Measurements from ENCODE around the gene SRP9.

SRP9 gene, protein sequence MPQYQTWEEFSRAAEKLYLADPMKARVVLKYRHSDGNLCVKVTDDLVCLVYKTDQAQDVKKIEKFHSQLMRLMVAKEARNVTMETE

DNA sequence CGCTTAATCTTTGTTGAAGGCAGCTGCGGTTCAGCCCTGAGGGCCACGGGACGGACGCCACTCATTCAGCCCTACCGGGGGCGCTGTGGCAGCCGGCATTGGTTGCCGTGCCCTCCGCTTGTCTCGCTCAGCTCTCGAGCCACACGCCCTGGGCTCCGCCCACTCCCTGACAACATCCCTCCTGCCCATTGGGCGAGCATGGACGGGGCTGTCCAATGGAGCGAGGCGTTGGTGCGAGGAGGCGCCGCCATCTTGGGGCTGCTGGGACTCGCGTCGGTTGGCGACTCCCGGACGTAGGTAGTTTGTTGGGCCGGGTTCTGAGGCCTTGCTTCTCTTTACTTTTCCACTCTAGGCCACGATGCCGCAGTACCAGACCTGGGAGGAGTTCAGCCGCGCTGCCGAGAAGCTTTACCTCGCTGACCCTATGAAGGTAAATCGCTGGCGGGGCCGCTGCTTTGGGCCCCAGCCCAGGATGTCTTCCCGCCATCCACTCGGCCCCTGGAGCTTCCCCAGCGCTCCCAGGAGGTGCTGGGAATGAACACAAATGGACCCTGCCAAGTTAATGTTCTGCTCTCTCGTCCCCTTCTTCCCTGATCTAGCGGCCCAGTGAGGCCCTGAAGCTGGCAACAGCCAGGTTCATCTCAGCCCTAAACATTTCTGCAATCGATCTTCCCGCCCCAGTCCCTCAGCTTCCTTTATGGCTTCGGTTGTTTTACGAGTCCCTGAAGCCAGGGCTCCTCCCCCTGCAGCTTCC is at the start of gene SRP9:
Gene SRP9, plus strand, starts transcription at position 244 of the 754 bp plus-strand sequence. Its CDS starts 115 bp downstream, at position 359.
- DNase-seq (ENCODE audit: low read depth in 2 of 2): peak; percentile 98

DNA sequence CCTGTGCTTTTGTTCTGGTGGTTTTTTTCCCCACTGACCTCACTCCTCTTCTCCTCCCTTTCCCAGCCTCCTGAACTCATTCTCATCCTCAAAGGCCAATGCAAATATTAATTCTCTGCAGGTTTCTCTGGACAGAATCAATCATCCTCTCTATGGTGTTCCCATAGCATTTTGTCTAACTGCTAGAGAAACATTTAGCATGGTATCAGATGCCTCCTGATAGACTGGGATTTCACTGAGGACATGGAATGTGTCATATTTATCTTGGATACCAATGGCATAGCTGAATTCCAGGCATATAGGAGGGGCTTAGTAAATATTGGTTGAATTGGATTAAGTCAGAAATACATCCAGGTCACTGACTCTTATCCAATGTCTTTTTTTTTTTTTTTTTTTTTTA is 46.1 kb upstream of the SRP9 start:
- no peak for DNase-seq (ENCODE audit: low read depth in 2 of 2)

DNA sequence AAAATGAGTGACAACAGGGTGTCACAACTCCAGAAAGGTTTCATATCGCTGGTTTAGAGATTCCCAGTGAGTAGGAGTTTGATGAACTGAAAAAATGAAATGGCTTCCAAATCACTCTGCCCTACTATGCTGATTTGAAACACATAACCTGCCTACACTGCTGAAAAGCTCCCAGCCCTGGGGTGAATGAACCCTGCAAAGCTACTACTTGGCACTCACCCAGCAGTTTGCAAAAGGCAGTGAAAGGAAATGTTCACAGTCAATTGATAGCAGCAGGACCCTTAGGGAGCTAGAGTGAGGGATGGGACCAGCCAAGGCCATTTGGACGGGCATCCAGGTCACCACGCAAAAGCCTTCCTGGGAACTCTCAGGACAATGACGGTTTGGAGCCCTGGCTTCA is 44.4 kb upstream of the SRP9 start:
- no peak for DNase-seq (ENCODE audit: low read depth in 2 of 2)

DNA sequence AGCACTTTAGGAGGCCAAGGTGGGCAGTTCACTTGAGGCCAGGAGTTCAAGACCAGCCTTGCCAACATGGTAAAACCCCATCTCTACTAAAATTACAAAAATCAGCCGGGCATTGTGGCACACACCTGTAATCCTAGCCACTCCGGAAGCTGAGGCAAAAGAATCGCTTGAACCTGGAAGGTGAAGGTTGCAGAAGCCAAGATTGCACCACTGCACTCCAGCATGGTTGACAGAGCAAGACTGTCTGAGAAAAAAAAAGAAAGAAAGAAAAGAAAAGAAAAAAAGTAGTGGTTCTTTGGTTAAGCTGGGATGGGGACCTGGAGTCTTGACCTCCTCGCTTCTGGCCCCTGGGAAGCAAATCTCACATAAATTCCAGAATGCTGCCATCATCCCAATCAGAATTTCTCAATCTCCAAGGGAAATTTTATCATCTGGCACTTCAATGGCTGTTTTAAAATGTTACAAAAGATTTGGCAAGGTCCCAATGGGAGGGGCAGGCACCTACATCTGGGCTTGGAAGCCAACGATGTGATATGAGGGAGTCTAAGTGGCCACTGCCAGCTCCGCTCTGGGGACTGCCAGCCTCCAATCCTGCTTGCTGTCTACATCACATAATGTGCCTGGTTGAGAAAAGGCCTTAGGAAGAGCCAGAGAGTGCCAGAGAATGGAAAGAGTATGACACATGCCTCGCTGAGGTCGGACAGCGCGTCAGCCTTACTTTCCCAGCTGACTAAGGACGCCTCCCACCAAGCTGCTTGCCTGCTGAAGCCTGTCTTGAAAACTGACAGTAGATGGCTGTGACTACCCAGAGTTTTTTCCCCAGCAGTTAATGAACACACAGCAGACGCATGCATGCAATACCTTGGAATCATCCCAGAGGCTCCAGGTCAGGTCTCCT is 42.1 kb upstream of the SRP9 start:
- no peak for DNase-seq (ENCODE audit: low read depth in 2 of 2)

DNA sequence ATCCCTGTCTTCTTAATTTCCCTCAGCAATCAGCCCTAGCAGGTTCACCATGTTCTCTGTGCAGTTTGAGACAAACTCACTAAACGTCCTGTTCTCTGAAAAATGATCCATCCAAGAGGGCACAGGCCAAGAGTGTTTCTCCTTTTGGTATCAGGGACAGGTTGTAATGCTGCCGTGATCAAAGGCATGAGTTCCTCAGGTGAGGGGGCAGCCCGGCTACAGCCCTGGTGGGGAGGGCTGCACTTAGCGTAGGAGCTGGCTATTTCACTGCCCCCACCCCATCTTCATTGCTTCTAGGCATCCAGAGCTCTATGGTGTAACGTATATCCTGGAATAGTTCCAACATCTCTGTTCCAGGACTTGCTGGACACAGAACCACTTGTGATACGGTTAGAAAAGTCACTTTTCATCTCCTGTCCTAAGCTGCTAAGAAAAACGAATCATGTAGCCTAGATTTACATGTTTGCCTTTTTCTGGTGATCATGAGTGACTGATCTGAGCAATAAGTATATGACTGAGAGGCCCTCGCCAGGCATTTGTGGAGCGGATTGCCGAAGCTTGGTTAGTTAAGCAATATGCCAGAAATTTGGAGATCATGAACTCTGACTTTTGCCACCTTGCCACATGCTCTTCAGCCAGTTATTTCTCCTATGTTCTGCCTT is 41.1 kb upstream of the SRP9 start:
- DNase-seq (ENCODE audit: low read depth in 2 of 2): no peak

DNA sequence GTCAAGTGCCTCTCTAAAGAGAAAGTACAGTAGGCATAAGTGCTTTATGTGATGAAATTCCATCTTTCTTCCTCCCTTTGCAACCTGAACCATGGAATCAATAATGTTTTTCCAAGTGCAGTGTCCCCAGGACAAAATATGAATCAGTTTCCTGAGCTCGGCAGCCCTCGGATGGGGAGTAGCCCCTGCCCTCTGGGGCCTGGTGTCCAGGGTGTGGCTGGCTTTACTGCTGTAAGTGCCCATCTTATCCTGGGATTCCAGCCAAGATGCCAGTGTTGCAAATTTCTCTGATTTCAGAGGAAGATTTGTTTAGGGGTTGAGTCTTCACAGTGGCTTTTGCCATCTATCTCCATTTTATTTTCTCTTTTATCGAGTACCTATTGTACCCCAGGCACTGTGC is 40.5 kb upstream of the SRP9 start:
- no peak for DNase-seq (ENCODE audit: low read depth in 2 of 2)

DNA sequence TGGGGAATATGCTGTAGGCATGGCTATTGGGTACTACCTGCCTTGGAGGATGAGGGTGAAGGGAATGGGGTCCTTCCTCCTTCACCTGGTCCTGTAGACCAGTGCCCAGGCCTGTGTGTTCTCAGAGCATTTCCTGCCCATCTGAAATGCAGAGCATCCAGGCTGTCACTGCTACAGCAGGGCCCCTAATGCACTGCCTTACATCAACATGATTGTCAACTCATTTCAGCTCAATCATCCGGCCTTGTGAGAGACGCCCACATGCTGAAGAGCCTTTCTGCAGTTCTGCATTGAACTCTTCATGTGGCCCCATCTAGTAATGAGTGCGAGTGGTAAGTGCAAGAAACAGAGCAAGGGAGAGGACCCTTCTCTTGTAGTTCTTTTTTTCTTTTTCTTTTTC is 39.8 kb upstream of the SRP9 start:
- no peak for DNase-seq (ENCODE audit: low read depth in 2 of 2)

DNA sequence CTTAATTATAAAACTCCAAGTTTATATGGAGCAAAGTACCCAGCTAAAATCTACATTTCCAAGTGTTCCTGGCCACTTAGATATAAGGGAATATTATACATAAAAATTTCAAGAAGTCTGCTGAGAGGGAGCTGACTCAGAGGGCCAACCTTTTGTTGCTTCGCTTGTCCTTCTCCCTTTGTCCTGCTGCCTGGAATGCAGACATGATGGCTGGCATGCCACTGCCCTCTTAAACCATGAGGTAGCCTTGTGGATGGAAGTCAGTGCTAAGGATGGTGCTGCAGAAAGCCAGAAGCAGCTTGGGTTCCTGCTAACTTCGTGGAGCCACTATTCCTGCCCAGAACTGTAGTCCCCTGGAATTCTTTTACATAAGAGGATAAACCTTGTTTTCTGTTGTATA is 38.9 kb upstream of the SRP9 start:
- DNase-seq (ENCODE audit: low read depth in 2 of 2): no peak

DNA sequence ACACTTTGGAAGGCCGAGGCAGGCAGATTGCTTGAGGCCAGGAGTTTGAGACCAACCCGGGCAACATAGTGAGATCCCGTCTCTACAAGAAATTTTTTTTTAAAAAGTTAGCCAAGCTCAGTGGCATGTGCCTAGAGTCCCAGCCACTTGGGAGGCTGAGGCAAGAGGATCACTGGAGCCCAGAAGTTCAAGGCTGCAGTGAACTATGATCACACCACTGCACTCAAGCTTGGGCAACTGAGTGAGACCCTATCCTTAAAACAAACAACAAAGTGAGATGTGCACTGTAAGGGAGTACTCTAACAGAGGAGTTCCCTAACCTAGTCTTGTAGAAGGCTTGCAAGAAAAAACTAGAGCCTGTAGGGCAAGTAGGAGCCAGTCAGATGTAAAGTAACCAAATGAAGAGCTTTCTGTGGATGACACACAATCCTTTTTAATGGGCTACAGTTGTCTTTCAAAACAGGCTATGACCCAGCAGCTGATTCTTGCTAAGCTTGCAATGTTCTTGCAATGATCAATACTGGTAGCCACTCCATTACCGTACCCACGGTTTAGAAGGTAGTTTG is 38.0 kb upstream of the SRP9 start:
- DNase-seq (ENCODE audit: low read depth in 2 of 2): no peak

DNA sequence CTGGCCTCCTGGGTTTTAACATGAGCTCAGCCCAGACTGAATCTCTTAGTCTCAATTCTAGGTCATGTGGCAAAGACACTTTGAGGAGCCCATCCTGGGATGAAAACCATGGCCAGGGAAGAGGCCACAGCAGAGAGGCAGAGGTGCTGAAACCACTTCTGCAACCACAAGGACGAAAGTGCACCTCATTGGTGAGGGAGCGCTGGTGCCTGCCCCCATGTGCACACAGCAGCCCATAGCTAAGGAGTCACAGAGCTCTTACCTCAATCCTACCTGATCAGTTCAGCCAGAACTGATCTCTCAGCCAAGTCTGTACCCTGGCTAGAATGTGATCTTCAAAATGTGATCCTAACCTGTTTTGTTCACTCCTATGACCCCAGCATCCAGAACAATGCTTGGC is 32.9 kb upstream of the SRP9 start:
- DNase-seq (ENCODE audit: low read depth in 2 of 2): no peak

DNA sequence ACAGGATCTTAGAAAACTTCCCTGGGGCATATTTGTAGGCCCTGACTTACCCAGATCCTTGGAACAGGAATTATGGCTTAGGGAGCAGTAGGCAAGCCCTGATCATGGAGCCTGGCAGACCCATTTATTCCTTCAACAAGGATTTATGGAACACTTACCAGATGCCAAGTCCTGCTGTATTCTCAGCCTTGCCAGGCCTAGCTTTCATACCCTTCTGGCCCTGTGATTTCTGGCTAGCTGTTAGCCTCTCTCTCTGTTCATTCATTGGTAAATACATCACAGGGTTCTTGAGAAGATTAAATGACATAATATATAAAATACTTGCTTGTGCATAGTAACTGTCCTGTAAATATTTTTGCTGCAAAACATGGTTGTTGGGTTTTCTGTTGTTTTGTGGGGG is 32.4 kb upstream of the SRP9 start:
- no peak for DNase-seq (ENCODE audit: low read depth in 2 of 2)

DNA sequence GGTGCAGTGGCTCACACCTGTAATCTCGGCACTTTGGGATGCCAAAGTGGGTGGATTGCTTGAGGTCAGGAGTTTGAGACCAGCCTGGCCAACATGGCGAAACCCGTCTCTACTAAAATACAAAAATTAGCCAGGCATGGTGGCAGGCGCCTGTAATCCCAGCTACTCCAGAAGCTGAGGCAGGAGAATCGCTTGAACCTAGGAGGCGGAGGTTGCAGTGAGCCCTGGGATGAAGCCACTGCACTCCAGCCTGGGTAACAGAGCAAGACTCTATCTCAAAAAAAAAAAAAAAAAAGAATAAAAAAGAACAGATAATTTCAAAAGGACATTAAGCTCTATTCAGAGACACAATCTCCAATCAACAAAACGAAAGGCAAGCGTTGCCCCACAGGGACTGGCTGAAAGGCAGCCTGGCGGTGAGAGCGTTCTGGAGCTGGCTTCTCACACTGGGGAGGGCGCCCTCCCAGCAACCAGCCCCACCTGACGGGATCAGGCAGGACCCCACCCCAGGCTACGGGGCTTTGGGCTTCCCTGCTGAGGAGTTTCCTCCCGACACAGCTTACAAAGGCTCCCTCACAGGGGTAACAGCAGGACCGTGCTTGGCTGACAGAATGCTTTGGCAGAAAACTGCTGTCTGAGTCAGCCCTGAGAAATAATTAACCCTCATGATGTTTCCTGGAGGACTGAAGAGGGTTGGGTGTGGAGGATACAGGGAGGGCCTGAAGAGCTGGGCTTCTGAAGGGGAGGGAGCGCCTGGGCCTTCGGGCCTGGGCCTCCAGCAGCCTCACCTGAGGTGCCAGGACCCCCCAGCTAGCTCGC is 31.1 kb upstream of the SRP9 start:
- DNase-seq (ENCODE audit: low read depth in 2 of 2): no peak

DNA sequence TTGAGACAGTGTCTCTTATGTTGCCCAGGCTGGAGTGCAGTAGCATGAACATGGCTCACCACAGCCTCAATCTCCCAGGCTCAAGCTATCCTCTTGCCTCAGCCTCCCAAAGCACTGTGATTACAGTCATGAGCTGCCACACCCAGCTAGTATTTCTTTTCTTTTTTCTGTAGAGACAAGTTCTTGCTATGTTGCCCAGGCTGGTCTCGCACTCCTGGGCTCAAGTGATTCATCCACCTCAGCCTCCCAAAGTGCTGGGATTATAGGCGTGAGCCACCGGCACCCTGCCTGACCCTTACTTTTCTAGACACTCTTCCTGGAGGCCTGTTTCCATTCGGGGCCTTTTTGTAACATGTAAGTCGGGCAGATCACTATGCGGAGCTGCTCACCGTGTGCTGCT is 30.1 kb upstream of the SRP9 start:
- no peak for DNase-seq (ENCODE audit: low read depth in 2 of 2)

DNA sequence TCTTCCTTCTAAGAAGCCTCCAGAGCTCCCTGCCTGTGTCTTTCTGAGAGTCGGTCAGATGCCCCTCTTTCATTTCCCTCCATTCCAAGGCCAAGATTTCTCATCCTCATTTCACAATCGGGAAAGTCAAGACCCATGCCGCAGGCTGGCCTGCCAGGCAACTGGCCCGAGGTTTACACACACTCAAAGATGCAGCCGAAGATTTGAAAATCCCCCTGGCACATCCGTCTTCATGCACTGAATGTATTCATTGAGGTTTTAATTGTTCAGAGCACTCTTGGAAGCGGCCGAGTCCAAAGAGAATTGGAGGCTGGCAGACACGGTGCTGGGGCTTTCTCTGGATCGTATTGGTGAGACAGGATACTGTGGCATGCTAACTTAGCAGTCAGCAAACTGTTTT is 29.1 kb upstream of the SRP9 start:
- no peak for DNase-seq (ENCODE audit: low read depth in 2 of 2)

DNA sequence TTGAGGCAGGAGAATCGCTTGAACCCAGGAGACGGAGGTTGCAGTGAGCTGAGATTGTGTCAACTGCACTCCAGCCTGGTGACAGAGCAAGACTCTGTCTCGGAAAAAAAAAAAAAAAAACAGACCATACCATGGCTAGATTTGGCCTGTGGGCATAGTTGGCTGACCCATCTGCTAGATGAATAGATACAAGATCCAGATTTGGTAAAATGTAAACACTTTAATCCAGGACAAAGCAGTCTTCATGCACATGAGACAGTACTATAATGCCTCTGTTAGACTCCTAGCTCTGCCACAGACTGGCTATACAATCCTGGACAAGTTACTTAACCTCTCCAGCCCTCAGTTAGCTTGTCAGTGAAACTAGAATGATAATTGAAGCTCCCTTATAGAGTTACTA is 27.9 kb upstream of the SRP9 start:
- DNase-seq (ENCODE audit: low read depth in 2 of 2): no peak

DNA sequence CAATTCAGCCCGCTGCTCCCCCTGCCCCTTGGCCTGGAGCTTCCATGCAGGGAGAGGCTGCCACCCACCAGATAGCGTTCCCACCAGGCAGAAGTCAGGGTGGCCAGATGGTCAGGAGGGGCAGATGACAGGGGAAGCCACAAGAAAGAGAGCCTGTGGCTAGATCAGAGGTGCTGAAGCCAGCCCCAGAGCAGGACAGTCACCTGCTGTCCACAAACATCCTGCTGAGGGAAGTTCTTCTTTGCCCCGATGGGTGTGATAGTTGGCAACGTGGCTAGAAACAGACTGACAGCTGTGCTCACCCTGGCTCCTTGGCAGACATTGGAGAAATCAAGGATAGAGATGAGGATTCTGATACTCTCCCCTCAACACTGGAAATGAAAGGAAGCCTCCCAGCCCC is 27.2 kb upstream of the SRP9 start:
- no peak for DNase-seq (ENCODE audit: low read depth in 2 of 2)

DNA sequence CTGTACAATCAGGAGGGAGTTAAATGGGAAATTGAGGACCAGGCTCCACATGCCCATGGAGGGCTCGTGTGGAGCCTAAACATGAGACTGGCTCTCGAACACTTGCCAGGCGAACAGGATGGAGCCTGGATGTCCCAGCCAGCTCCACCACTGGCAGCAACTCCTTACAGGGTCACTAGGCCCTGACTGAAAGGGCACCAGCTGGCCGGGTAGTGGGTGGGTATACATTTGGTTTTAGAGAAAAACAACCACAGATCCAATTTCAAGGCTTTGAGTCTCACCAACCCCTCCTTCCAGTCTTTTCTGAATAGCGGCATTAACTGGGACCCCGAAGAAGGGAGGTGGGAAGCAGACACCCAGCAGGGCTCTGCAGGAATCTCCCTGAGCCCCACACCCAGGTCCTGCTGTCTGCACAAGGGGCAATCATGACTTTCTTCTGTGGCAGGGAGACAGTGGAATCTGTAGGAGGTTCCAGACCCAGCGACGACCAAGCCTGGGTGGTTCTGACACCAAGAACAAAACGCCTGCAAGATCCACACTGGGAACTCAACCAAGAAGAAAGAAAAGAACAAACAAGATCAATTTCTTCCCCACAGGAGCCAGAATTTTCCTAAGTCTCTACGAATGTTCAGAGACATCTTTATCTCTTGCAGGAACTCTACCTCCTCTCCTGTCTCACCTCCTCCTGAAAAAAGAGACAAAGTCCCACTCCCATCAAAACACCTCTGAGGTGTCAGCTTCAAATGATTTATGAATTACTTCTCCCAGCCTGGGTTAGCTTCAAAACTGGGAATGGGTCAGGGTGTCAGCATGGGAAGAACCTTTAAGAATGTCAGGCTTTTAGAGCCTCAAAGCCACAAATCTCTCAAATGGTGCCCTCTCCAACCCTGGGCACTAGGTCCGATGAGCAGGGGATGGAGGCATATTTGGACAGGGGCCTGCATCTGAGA is 26.5 kb upstream of the SRP9 start:
- DNase-seq (ENCODE audit: low read depth in 2 of 2): no peak

DNA sequence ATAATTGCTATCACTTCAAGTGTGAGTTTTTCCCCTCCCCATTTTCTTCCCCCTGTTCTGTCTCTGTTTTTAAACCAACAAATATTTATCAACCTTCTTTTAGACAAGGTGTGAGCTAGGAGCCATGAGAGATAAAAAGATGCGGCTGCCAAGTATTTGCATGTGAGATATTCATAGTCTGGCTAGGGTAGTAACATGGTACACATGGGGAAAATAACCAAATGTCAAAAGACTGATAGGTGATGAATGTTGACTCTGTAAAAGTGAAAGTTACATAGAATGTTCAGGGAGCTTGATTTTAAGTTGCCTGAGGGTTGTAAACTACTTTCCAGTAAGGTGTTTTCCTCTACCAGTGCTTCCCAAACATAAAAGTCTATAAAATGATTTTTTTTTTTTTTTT is 25.4 kb upstream of the SRP9 start:
- DNase-seq (ENCODE audit: low read depth in 2 of 2): no peak

DNA sequence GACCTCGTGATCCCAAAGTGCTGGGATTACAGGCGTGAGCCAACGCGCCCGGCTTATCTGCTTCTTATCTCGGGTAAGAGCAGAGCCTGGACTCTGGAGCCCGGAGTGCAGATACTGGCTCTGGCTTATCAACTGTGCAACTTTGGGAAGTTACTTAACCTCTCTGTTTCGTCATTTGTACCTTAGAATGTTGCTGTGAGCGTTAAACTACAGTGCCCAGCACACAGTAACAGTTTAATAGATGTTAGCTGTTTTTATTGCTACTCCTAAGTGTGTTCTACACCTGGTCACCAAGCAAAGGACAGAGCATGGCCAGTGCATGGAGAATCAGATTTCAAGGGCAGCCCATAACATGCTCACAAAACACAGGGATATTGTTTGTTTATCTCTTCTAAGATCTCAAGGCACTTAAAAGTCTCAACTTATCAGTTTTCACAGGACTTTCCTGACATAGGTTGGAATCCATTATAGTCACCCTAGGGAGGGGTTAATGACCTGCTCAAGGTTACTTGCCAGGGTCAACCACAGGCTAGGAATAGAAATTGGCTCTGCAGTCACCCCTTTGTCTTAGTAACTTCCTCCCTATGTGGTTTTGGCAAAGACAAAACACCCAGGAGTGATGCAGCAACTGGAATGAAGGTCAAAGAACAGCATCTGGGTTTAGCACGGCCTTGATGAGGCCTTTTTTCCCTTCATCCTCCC is 22.5 kb upstream of the SRP9 start:
- no peak for DNase-seq (ENCODE audit: low read depth in 2 of 2)
